Measurements from ENCODE around the gene DDX56.

The DDX56 gene

GRCh38 chr7:44535348-44536064 is 38.2 kb downstream of the DDX56 start:
- no peak for DNase-seq (ENCODE audit: low spot score)

GRCh38 chr7:44534501-44534900 is 39.2 kb downstream of the DDX56 start:
- DNase-seq (ENCODE audit: low spot score): peak; percentile 68

- DNase-seq (ENCODE audit: low spot score): no peak
Measured at GRCh38 chr7:44534087-44534486, 39.6 kb downstream of the DDX56 start.

- no peak for DNase-seq (ENCODE audit: low spot score)
Measured at GRCh38 chr7:44533301-44534055, 40.2 kb downstream of the DDX56 start.

GRCh38 chr7:44531421-44532380 is 42.0 kb downstream of the DDX56 start:
- DNase-seq (ENCODE audit: low spot score): no peak

GRCh38 chr7:44530990-44531389 is 42.7 kb downstream of the DDX56 start:
- DNase-seq (ENCODE audit: low spot score): no peak

- no peak for DNase-seq (ENCODE audit: low spot score)
Measured at GRCh38 chr7:44524811-44525388, 48.8 kb downstream of the DDX56 start.

GRCh38 chr7:44522315-44522714 is 51.4 kb downstream of the DDX56 start:
- DNase-seq (ENCODE audit: low spot score): no peak

GRCh38 chr7:44521347-44522095 is 52.2 kb downstream of the DDX56 start:
- DNase-seq (ENCODE audit: low spot score): no peak

GRCh38 chr7:44520574-44520973 is 53.1 kb downstream of the DDX56 start:
- no peak for DNase-seq (ENCODE audit: low spot score)

- no peak for DNase-seq (ENCODE audit: low spot score)
Measured at GRCh38 chr7:44519546-44519945, 54.2 kb downstream of the DDX56 start.

GRCh38 chr7:44518761-44519160 is 54.9 kb downstream of the DDX56 start:
- no peak for DNase-seq (ENCODE audit: low spot score)

GRCh38 chr7:44517175-44517574 is 56.5 kb downstream of the DDX56 start:
- no peak for DNase-seq (ENCODE audit: low spot score)

Data from hematopoietic multipotent progenitor cell treated with erythropoietin and hydrocortisone succinate and interleukin-3 and kit ligand, for 15 days (in vitro differentiated cells).